ENCODE measurements around the gene MAPKBP1. TPM values are rescaled to one million over a fixed set of nuclear protein-coding genes. Genes with fewer than 3 reads are reported as not detected.

MAPKBP1 gene
- total RNA-seq, 3 donors from 2014 or later, result 11.5 to 29.3 (median 24.3) TPM

- Histone ChIP-seq H3K36me3 (no peaks in the 10 kb centered on the region), H3K27ac (no peak overlapping the region), H3K27me3 (no peaks in the 10 kb centered on the region), H3K9me3 (no peaks in the 10 kb centered on the region), H3K4me3 (no peak overlapping the region), H3K4me1 (peaks cover 0 to 4% of the 10 kb centered on the region in 2 donors)
- intact Hi-C loops (cut with DNase I; ENCODE audit: low total_unique reads), result no loop called here
- no peak for DNase-seq (ENCODE audit: low spot score in 2 of 2)
- TF ChIP-seq CTCF (IDR thresholded peaks at IDR 0.05) (no peak), POLR2AphosphoS5 (IDR thresholded peaks at IDR 0.05) (no peak), POLR2A (IDR thresholded peaks at IDR 0.05) (no peak)
These were observed 8.3 kb downstream of the MAPKBP1 start for GRCh38 chr15:41782371-41783282.

- no peak for DNase-seq (ENCODE audit: low spot score in 2 of 2)
- intact Hi-C loops (cut with DNase I; ENCODE audit: low total_unique reads), result no loop called here
- no peaks in the 10 kb centered on the region for H3K9me3 ChIP-seq
- no peaks in the 10 kb centered on the region for H3K27me3 ChIP-seq
- no peak for TF ChIP-seq POLR2A (IDR thresholded peaks at IDR 0.05)
- TF ChIP-seq POLR2AphosphoS5 (IDR thresholded peaks at IDR 0.05), result no peak
- no peak for TF ChIP-seq CTCF (IDR thresholded peaks at IDR 0.05)
- H3K27ac ChIP-seq, result no peak overlapping the region
- H3K4me3 ChIP-seq, result no peak overlapping the region
- peaks cover 0 to 4% of the 10 kb centered on the region in 2 donors for H3K4me1 ChIP-seq
- no peaks in the 10 kb centered on the region for H3K36me3 ChIP-seq
These were observed 9.0 kb downstream of the MAPKBP1 start for GRCh38 chr15:41783296-41783695.

GRCh38 chr15:41788262-41788661, 14.0 kb downstream of the MAPKBP1 start:
- Histone ChIP-seq H3K4me3 (no peak overlapping the region), H3K27ac (peak overlapping the region in 1 of 2 donors; percentile 82), H3K36me3 (no peaks in the 10 kb centered on the region), H3K9me3 (no peaks in the 10 kb centered on the region), H3K4me1 (peaks cover 5 to 10% of the 10 kb centered on the region in 2 donors), H3K27me3 (no peaks in the 10 kb centered on the region)
- DNase-seq (ENCODE audit: low spot score in 2 of 2), result no peak
- intact Hi-C loops (cut with DNase I; ENCODE audit: low total_unique reads), result no loop called here
- TF ChIP-seq POLR2A (IDR thresholded peaks at IDR 0.05) (no peak), CTCF (IDR thresholded peaks at IDR 0.05) (no peak), POLR2AphosphoS5 (IDR thresholded peaks at IDR 0.05) (no peak)

GRCh38 chr15:41789236-41789635, 15.0 kb downstream of the MAPKBP1 start:
- intact Hi-C loops (cut with DNase I; ENCODE audit: low total_unique reads), result no loop called here
- no peak for DNase-seq (ENCODE audit: low spot score in 2 of 2)
- peaks cover 5 to 10% of the 10 kb centered on the region in 2 donors for H3K4me1 ChIP-seq
- no peaks in the 10 kb centered on the region for H3K9me3 ChIP-seq
- H3K4me3 ChIP-seq, result no peak overlapping the region
- H3K27ac ChIP-seq, result peak overlapping the region; percentile 82 to 90
- H3K27me3 ChIP-seq, result no peaks in the 10 kb centered on the region
- no peaks in the 10 kb centered on the region for H3K36me3 ChIP-seq
- TF ChIP-seq CTCF (IDR thresholded peaks at IDR 0.05), result no peak
- TF ChIP-seq POLR2A (IDR thresholded peaks at IDR 0.05), result no peak
- TF ChIP-seq POLR2AphosphoS5 (IDR thresholded peaks at IDR 0.05), result no peak

GRCh38 chr15:41789662-41790061, 15.4 kb downstream of the MAPKBP1 start:
- no peak overlapping the region for H3K4me3 ChIP-seq
- H3K27ac ChIP-seq, result peak overlapping the region; percentile 82 to 90
- no peaks in the 10 kb centered on the region for H3K9me3 ChIP-seq
- no peaks in the 10 kb centered on the region for H3K27me3 ChIP-seq
- intact Hi-C loops (cut with DNase I; ENCODE audit: low total_unique reads), result no loop called here
- H3K36me3 ChIP-seq, result no peaks in the 10 kb centered on the region
- peaks cover 7 to 10% of the 10 kb centered on the region in 2 donors for H3K4me1 ChIP-seq
- no peak for TF ChIP-seq POLR2AphosphoS5 (IDR thresholded peaks at IDR 0.05)
- no peak for TF ChIP-seq CTCF (IDR thresholded peaks at IDR 0.05)
- TF ChIP-seq POLR2A (IDR thresholded peaks at IDR 0.05), result no peak
- no peak for DNase-seq (ENCODE audit: low spot score in 2 of 2)
